CD8-positive, alpha-beta memory T cell (primary cell): ENCODE data around the gene RPS10. TPM values are rescaled to one million over a fixed set of nuclear protein-coding genes. Genes with fewer than 3 reads are reported as not detected.

ENCODE experiments used
- CTCF ChIA-PET: fragments of 350-600 bp; sonication (Branson Sonifier 250); formaldehyde crosslinking; loops from one replicate; lab custom pipeline; 2021; ENCODE audit warnings: antibody characterized with exemption; lab: Charles Lee
- POLR2A ChIA-PET: fragments of 350-600 bp; sonication (Branson Sonifier 250); formaldehyde crosslinking; loops from one replicate; lab custom pipeline; 2021; ENCODE audit warnings: antibody characterized with exemption; lab: Charles Lee
- DNase-seq, 5 donors: peaks; one replicate each; pipeline versions ENCODE4 v3.0.0 to v3.0.0-alpha.2; 2020 to 2022; ENCODE audit warnings: mixed read lengths in 1 of 5
- H3K27ac ChIP-seq: one replicate; pipeline ENCODE4 v1.7.0; 2013; ENCODE audit warnings: low read depth, mild to moderate bottlenecking, low read length, moderate library complexity
- H3K27me3 ChIP-seq: 2 replicates; pipeline ENCODE4 v1.7.0; 2013; ENCODE audit warnings: low read length, mild to moderate bottlenecking; ENCODE audit not compliant: insufficient read depth, poor library complexity, severe bottlenecking
- H3K36me3 ChIP-seq: 2 replicates; pipeline ENCODE4 v1.7.0; 2013; ENCODE audit warnings: mild to moderate bottlenecking, low read length, moderate library complexity; ENCODE audit not compliant: insufficient read depth
- H3K4me1 ChIP-seq: 2 replicates; pipeline ENCODE4 v1.7.0; 2013; ENCODE audit warnings: mild to moderate bottlenecking, low read length, moderate library complexity; ENCODE audit not compliant: insufficient read depth
- H3K4me3 ChIP-seq: 2 replicates; pipeline ENCODE4 v1.7.0; 2013; ENCODE audit warnings: mild to moderate bottlenecking, low read length
- H3K9me3 ChIP-seq: 2 replicates; pipeline ENCODE4 v1.7.0; 2013; ENCODE audit warnings: mild to moderate bottlenecking, low read length
- H3K27ac Mint-ChIP-seq, 8 donors: one replicate each; pipeline ENCODE4 v1.8.0; 2020 to 2021; ENCODE audit warnings: mixed read lengths in 8 of 8, mild to moderate bottlenecking in 6 of 8, inconsistent platforms in 3 of 8, moderate library complexity in 3 of 8
- H3K27me3 Mint-ChIP-seq, 2 donors: one replicate each; pipeline ENCODE4 v1.8.0; 2020 to 2021; ENCODE audit warnings: mixed read lengths in 2 of 2, mild to moderate bottlenecking in 1 of 2, moderate library complexity in 1 of 2
- H3K36me3 Mint-ChIP-seq, 3 donors: one replicate each; pipeline ENCODE4 v1.8.0; 2020 to 2021; ENCODE audit warnings: mixed read lengths in 3 of 3, inconsistent platforms in 1 of 3, mild to moderate bottlenecking in 1 of 3
- H3K4me1 Mint-ChIP-seq, 3 donors: one replicate each; pipeline ENCODE4 v1.8.0; 2020 to 2021; ENCODE audit warnings: mixed read lengths in 3 of 3, inconsistent platforms in 1 of 3, mild to moderate bottlenecking in 1 of 3
- H3K4me3 Mint-ChIP-seq, 7 donors: one replicate each; pipeline ENCODE4 v1.8.0; 2020 to 2021; ENCODE audit warnings: mixed read lengths in 7 of 7, mild to moderate bottlenecking in 6 of 7, moderate library complexity in 4 of 7, inconsistent platforms in 2 of 7
- H3K9me3 Mint-ChIP-seq, 5 donors: one replicate each; pipeline ENCODE4 v1.8.0; 2020 to 2022; ENCODE audit warnings: mixed read lengths in 5 of 5, mild to moderate bottlenecking in 3 of 5, moderate library complexity in 2 of 5, inconsistent platforms in 1 of 5
- polyA plus RNA-seq: library from polyadenylated mRNA; unstranded; fragments of 300-500 nt; fragmentation: Illumina TruSeq; gene quantifications from one replicate; pipeline ENCODE4 v1.2.3, GENCODE V29; 2021
- total RNA-seq, 2 experiments: library from RNA; stranded (reverse); gene quantifications; one replicate each; pipeline ENCODE4 v1.2.3, GENCODE V29; 2021

RPS10 gene
- total and polyA plus RNA-seq, 3 experiments from 2014 or later = 1,462 to 2,032 (median 1,999) TPM

DNA sequence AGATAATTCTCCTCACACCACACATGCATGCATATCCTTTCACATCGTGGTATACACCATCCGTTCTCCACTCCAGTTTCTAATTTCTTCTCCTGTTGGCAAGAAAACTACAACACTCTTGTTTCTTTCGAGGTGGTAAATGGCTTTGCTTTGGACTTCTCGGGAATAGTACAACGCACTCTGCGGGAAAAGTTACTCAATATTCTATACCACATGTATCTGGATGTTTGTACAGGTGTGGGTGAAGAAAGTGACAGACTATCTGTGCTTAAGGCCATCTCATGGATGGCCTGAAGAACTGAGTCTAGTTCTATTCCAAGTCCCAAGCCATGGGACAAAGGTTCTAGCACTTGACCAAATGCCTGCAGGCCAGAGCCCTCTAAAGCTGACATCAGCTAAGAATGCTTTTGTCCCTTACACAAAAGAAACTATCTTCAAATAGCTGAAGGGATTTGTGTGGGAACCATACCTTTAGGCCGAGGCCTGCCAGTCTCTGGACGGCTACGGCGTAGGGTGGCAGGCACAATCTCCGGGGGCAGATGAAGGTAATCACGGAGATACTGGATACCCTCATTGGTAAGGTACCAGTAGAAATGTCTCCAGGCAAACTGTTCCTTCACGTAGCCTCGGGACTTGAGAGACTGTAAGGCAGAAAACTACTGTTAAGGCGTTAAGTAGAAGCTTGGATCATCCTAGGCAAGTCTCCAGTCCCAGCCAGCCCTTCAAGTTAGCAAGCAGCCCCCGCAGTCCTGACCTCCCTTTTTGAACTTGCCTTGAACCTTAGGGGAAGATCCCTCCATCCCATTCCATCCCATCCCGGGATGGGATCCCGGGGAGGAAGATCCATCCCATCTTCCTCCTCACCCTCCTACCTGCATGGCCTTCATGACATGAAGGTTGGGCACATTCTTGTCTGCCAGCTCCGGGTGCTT is 1.4 kb downstream of the RPS10 start:
- Mint-ChIP-seq H3K36me3 (peaks cover 3 to 61% (median 8%) of the 10 kb centered on the region in 3 donors), H3K9me3 (no peaks in the 10 kb centered on the region), H3K4me1 (peaks cover 26 to 48% (median 33%) of the 10 kb centered on the region in 3 donors), H3K27ac (peak overlapping the region; percentile 96 to 99 (median 98)), H3K4me3 (peak overlapping the region; percentile 97 to 100 (median 99)), H3K27me3 (no peaks in the 10 kb centered on the region)
- H3K4me1 ChIP-seq = peaks cover 22% of the 10 kb centered on the region
- DNase-seq = no peak
- H3K27ac ChIP-seq = peak overlapping the region; percentile 94
- peaks cover 42% of the 10 kb centered on the region for H3K36me3 ChIP-seq
- peak overlapping the region; percentile 98 for H3K4me3 ChIP-seq
- ChIA-PET POLR2A (interaction anchor here (0.6 to 2.1 kb wide), 3 partner anchors 32 to 1539 kb away, joined by 3 to 10 read pairs (median 4); partner anchors contain the start of gene HMGA1), CTCF (interaction anchor here (1.2 kb wide), 1 partner anchor 8 kb away, joined by 3 read pairs; no protein-coding TSS in a partner anchor)
- no peaks in the 10 kb centered on the region for H3K9me3 ChIP-seq
- H3K27me3 ChIP-seq = no peaks in the 10 kb centered on the region

DNA sequence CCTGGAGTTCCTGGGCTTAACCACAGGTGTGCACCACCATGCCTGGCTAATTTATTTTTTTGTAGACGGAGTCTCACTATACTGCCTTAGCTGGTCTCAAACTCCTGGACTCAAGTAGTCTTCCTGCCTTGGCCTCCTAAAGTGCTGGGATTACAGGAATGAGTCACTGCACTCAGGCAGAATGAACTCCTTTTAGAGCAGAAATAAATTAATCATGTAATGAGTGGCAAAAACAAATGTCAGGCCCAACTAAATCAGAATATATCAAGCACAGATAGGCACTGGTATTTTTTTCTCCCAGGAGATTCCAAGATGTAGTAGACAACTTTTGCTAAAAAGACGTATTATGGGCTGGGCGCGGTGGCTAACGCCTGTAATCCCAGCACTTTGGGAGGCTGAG is 2.6 kb downstream of the RPS10 start:
- POLR2A ChIA-PET = no interaction called here
- peaks cover 28 to 53% (median 33%) of the 10 kb centered on the region in 3 donors for H3K4me1 Mint-ChIP-seq
- Histone ChIP-seq H3K27ac (no peak overlapping the region), H3K9me3 (no peaks in the 10 kb centered on the region), H3K4me1 (peaks cover 22% of the 10 kb centered on the region), H3K36me3 (peaks cover 48% of the 10 kb centered on the region), H3K4me3 (no peak overlapping the region), H3K27me3 (no peaks in the 10 kb centered on the region)
- H3K36me3 Mint-ChIP-seq = peaks cover 3 to 72% (median 11%) of the 10 kb centered on the region in 3 donors
- H3K9me3 Mint-ChIP-seq = no peaks in the 10 kb centered on the region
- no peak for DNase-seq
- no peaks in the 10 kb centered on the region for H3K27me3 Mint-ChIP-seq
- peak overlapping the region in 3 of 7 donors; percentile 9 to 100 (median 50) for H3K4me3 Mint-ChIP-seq
- CTCF ChIA-PET = interaction anchor here (0.7 to 2.0 kb wide), 3 partner anchors 14 to 227 kb away, joined by 3 to 11 read pairs (median 3); no protein-coding TSS in a partner anchor
- H3K27ac Mint-ChIP-seq = peak overlapping the region; percentile 19 to 95 (median 62)

- CTCF ChIA-PET = interaction anchor here (1.0 kb wide), 1 partner anchor 222 kb away, joined by 5 read pairs; no protein-coding TSS in a partner anchor
Measured at GRCh38 chr6:34418367-34418766, 7.5 kb downstream of the RPS10 start.

DNA sequence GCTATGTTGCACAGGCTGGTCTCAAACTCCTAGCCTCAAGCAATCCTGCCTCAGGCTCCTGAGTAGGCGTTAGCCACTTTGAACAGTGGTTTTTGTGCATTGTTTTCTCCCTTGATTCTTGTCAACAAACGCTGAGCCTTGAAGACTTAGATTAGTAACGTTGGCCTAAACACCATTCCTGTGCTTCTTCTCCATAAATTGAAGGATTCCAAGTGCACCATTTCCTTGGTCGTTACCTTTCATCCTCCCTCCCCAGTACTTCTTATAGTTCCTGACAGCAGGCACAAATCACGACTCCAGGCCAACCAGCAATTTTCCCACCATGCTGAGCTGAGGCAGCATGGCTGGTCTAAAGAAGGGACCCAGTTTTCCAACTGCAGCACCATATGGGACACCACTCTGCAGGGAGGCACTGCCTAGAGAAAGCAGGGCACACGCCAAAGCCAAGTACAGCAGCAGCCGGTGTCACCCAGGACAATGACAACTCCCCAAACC is 8.9 kb downstream of the RPS10 start:
- H3K36me3 Mint-ChIP-seq = peaks cover 3 to 63% (median 14%) of the 10 kb centered on the region in 3 donors
- DNase-seq = no peak
- no peaks in the 10 kb centered on the region for H3K9me3 ChIP-seq
- no peaks in the 10 kb centered on the region for H3K27me3 ChIP-seq
- no peaks in the 10 kb centered on the region for H3K4me1 ChIP-seq
- no peaks in the 10 kb centered on the region for H3K27me3 Mint-ChIP-seq
- peaks cover 9 to 24% (median 16%) of the 10 kb centered on the region in 3 donors for H3K4me1 Mint-ChIP-seq
- no peaks in the 10 kb centered on the region for H3K9me3 Mint-ChIP-seq
- no peak overlapping the region for H3K27ac ChIP-seq
- no peak overlapping the region for H3K4me3 ChIP-seq
- H3K27ac Mint-ChIP-seq = peak overlapping the region in 3 of 8 donors; percentile 4 to 69 (median 10)
- peaks cover 39% of the 10 kb centered on the region for H3K36me3 ChIP-seq
- CTCF ChIA-PET = interaction anchor here (1.0 to 3.9 kb wide), 6 partner anchors 8 to 254 kb away, joined by 3 to 50 read pairs (median 36); partner anchors contain the start of genes NUDT3 and SMIM29
- POLR2A ChIA-PET = no interaction called here
- H3K4me3 Mint-ChIP-seq = no peak overlapping the region

More at GRCh38 chr6:34418367-34418766, 7.5 kb downstream of the RPS10 start:
- H3K27ac Mint-ChIP-seq = peak overlapping the region in 2 of 8 donors; percentile 4 to 8
- peaks cover 51% of the 10 kb centered on the region for H3K36me3 ChIP-seq
- peaks cover 3 to 76% (median 14%) of the 10 kb centered on the region in 3 donors for H3K36me3 Mint-ChIP-seq
- DNase-seq = no peak
- no peaks in the 10 kb centered on the region for H3K27me3 Mint-ChIP-seq
- no peaks in the 10 kb centered on the region for H3K9me3 ChIP-seq
- no peak overlapping the region for H3K4me3 ChIP-seq
- H3K27me3 ChIP-seq = no peaks in the 10 kb centered on the region
- H3K4me1 Mint-ChIP-seq = peaks cover 12 to 32% (median 14%) of the 10 kb centered on the region in 3 donors
- H3K4me1 ChIP-seq = no peaks in the 10 kb centered on the region
- POLR2A ChIA-PET = no interaction called here
- H3K27ac ChIP-seq = no peak overlapping the region
- H3K9me3 Mint-ChIP-seq = no peaks in the 10 kb centered on the region
- no peak overlapping the region for H3K4me3 Mint-ChIP-seq

- Mint-ChIP-seq H3K4me1 (peaks cover 4 to 11% (median 11%) of the 10 kb centered on the region in 3 donors), H3K36me3 (peaks cover 0 to 48% (median 19%) of the 10 kb centered on the region in 3 donors), H3K9me3 (no peaks in the 10 kb centered on the region), H3K27ac (peak overlapping the region in 2 of 8 donors; percentile 6 to 64), H3K27me3 (no peaks in the 10 kb centered on the region), H3K4me3 (no peak overlapping the region)
- H3K9me3 ChIP-seq = no peaks in the 10 kb centered on the region
- ChIA-PET POLR2A (interaction anchor here (0.5 to 1.3 kb wide), 4 partner anchors 166 to 719 kb away, joined by 3 to 7 read pairs (median 4); partner anchors contain the start of gene HMGA1), CTCF (interaction anchor here (0.6 to 3.9 kb wide), 27 partner anchors 9 to 260 kb away, joined by 3 to 50 read pairs (median 3); partner anchors contain the start of genes NUDT3, RPS10 and SMIM29)
- peak in 3 of 5 donors; percentile 20 to 50 (median 42) for DNase-seq
- no peaks in the 10 kb centered on the region for H3K4me1 ChIP-seq
- H3K4me3 ChIP-seq = no peak overlapping the region
- H3K27ac ChIP-seq = no peak overlapping the region
- no peaks in the 10 kb centered on the region for H3K27me3 ChIP-seq
- H3K36me3 ChIP-seq = peaks cover 29% of the 10 kb centered on the region
Measured at GRCh38 chr6:34414999-34415858, 10.6 kb downstream of the RPS10 start.

- Histone ChIP-seq H3K9me3 (no peaks in the 10 kb centered on the region), H3K36me3 (peaks cover 12% of the 10 kb centered on the region), H3K27me3 (no peaks in the 10 kb centered on the region), H3K27ac (no peak overlapping the region), H3K4me1 (no peaks in the 10 kb centered on the region), H3K4me3 (no peak overlapping the region)
- ChIA-PET POLR2A (no interaction called here), CTCF (interaction anchor here (3.9 kb wide), 1 partner anchor 163 kb away, joined by 50 read pairs; the partner anchor contains the start of gene SMIM29)
- H3K4me3 Mint-ChIP-seq = peak overlapping the region in 1 of 7 donors; percentile 42
- H3K9me3 Mint-ChIP-seq = no peaks in the 10 kb centered on the region
- H3K4me1 Mint-ChIP-seq = peaks cover 0 to 11% (median under 1%) of the 10 kb centered on the region in 3 donors
- H3K27me3 Mint-ChIP-seq = no peaks in the 10 kb centered on the region
- peak overlapping the region in 3 of 8 donors; percentile 20 to 70 (median 48) for H3K27ac Mint-ChIP-seq
- H3K36me3 Mint-ChIP-seq = peaks cover 0 to 25% (median 12%) of the 10 kb centered on the region in 3 donors
- DNase-seq = no peak
Measured at GRCh38 chr6:34412643-34413214, 13.1 kb downstream of the RPS10 start.

GRCh38 chr6:34412016-34412415 is 13.9 kb downstream of the RPS10 start:
- Mint-ChIP-seq H3K36me3 (peaks cover 0 to 18% (median 8%) of the 10 kb centered on the region in 3 donors), H3K4me1 (peaks cover 0 to 9% (median 0%) of the 10 kb centered on the region in 3 donors), H3K9me3 (no peaks in the 10 kb centered on the region), H3K4me3 (no peak overlapping the region), H3K27ac (peak overlapping the region in 4 of 8 donors; percentile 67 to 84 (median 71)), H3K27me3 (no peaks in the 10 kb centered on the region)
- POLR2A ChIA-PET = no interaction called here
- no peaks in the 10 kb centered on the region for H3K4me1 ChIP-seq
- H3K36me3 ChIP-seq = peaks cover 8% of the 10 kb centered on the region
- no peak overlapping the region for H3K4me3 ChIP-seq
- no peaks in the 10 kb centered on the region for H3K27me3 ChIP-seq
- CTCF ChIA-PET = no interaction called here
- DNase-seq = no peak
- no peak overlapping the region for H3K27ac ChIP-seq
- H3K9me3 ChIP-seq = no peaks in the 10 kb centered on the region
